ENCODE data around the gene ALDH3B2. TPM values are rescaled to one million over a fixed set of nuclear protein-coding genes. Genes with fewer than 3 reads are reported as not detected.

ALDH3B2 gene
- total RNA-seq, 6 experiments from 2014 or later: not detected

GRCh38 chr11:67673902-67674301 is 521 bp downstream of the ALDH3B2 start:
- intact Hi-C loops (cut with DNase I): no loop called here
- Histone ChIP-seq H3K9me3 (no peaks in the 10 kb centered on the region), H3K4me1 (no peaks in the 10 kb centered on the region), H3K27me3 (no peaks in the 10 kb centered on the region), H3K27ac (no peak overlapping the region), H3K36me3 (no peaks in the 10 kb centered on the region), H3K4me3 (no peak overlapping the region)
- DNase-seq (no peak), ATAC-seq (no peak)
- TF ChIP-seq POLR2A (IDR thresholded peaks at IDR 0.05): no peak
- no peak for TF ChIP-seq CTCF (IDR thresholded peaks at IDR 0.05)
- 54% methylated on average over 7 of the region's 8 CpGs for WGBS (ENCODE audit: insufficient coverage, low coverage, low lambda C conversion rate, missing lambda C conversion rate)

GRCh38 chr11:67673358-67673757 is 1.1 kb downstream of the ALDH3B2 start:
- intact Hi-C loops (cut with DNase I): no loop called here
- H3K36me3 ChIP-seq: no peaks in the 10 kb centered on the region
- DNase-seq (no peak), ATAC-seq (no peak)
- H3K27ac ChIP-seq: no peak overlapping the region
- H3K9me3 ChIP-seq: no peaks in the 10 kb centered on the region
- TF ChIP-seq POLR2A (IDR thresholded peaks at IDR 0.05): no peak
- H3K4me1 ChIP-seq: no peaks in the 10 kb centered on the region
- no peak overlapping the region for H3K4me3 ChIP-seq
- WGBS (ENCODE audit: insufficient coverage, low coverage, low lambda C conversion rate, missing lambda C conversion rate): no CpG with 5 or more reads among the region's 7 CpGs
- no peaks in the 10 kb centered on the region for H3K27me3 ChIP-seq

- Histone ChIP-seq H3K36me3 (no peaks in the 10 kb centered on the region), H3K27me3 (no peaks in the 10 kb centered on the region), H3K27ac (no peak overlapping the region), H3K4me3 (no peak overlapping the region), H3K9me3 (no peaks in the 10 kb centered on the region), H3K4me1 (no peaks in the 10 kb centered on the region)
- 78% methylated on average over 4 of the region's 8 CpGs for WGBS (ENCODE audit: insufficient coverage, low coverage, low lambda C conversion rate, missing lambda C conversion rate)
- intact Hi-C loops (cut with DNase I): no loop called here
- no peak for TF ChIP-seq CTCF (IDR thresholded peaks at IDR 0.05)
- TF ChIP-seq POLR2A (IDR thresholded peaks at IDR 0.05): no peak
- ATAC-seq: no peak
- DNase-seq: no peak
These were observed 3.3 kb downstream of the ALDH3B2 start for GRCh38 chr11:67671211-67671520.

GRCh38 chr11:67670316-67671210 is 3.9 kb downstream of the ALDH3B2 start:
- no peak for ATAC-seq
- DNase-seq: no peak
- Histone ChIP-seq H3K27me3 (no peaks in the 10 kb centered on the region), H3K4me3 (no peak overlapping the region), H3K36me3 (no peaks in the 10 kb centered on the region), H3K9me3 (no peaks in the 10 kb centered on the region), H3K27ac (no peak overlapping the region), H3K4me1 (no peaks in the 10 kb centered on the region)
- intact Hi-C loops (cut with DNase I): no loop called here
- WGBS (ENCODE audit: insufficient coverage, low coverage, low lambda C conversion rate, missing lambda C conversion rate): 100% methylated on average over 1 of the region's 23 CpGs
- no peak for TF ChIP-seq POLR2A (IDR thresholded peaks at IDR 0.05)
- TF ChIP-seq CTCF (IDR thresholded peaks at IDR 0.05): no peak

- intact Hi-C loops (cut with DNase I): no loop called here
- WGBS (ENCODE audit: insufficient coverage, low coverage, low lambda C conversion rate, missing lambda C conversion rate): 30% methylated on average over 2 of the region's 5 CpGs
- no peak for DNase-seq
- Histone ChIP-seq H3K4me3 (no peak overlapping the region), H3K27me3 (no peaks in the 10 kb centered on the region), H3K9me3 (no peaks in the 10 kb centered on the region), H3K4me1 (no peaks in the 10 kb centered on the region), H3K27ac (no peak overlapping the region), H3K36me3 (no peaks in the 10 kb centered on the region)
- no peak for TF ChIP-seq CTCF (IDR thresholded peaks at IDR 0.05)
- TF ChIP-seq POLR2A (IDR thresholded peaks at IDR 0.05): no peak
- ATAC-seq: no peak
These were observed 6.3 kb downstream of the ALDH3B2 start for GRCh38 chr11:67668192-67668551.
